ENCODE data around the gene TTC6. TPM values are rescaled to one million over a fixed set of nuclear protein-coding genes. Genes with fewer than 3 reads are reported as not detected.

TTC6 gene
- total RNA-seq, 2 experiments from 2014 or later = not detected

DNA sequence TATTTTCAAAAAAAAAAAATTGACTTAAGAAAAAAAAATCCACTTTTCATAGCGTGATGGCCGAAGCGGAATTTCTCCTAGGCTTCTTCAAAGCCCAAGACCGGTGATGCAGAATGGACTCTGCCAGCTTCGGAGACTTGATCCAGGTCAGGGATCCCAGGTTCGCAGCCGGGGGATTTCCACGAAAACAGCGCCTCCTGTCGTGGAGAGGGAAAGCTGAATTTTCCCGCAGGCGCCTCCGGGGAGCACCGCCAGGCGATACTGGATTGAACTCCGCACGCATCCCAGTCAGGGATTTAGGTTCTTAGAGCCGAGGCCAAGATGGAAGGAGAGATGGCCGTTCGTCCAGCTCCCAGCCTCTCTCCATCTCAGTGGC, 2.1 kb downstream of the TTC6 start:
- H3K9me3 Mint-ChIP-seq = peaks cover 6% of the 10 kb centered on the region
- no peak overlapping the region for H3K27ac Mint-ChIP-seq
- H3K36me3 Mint-ChIP-seq (ENCODE audit: low read depth) = peaks cover 12% of the 10 kb centered on the region
- H3K4me3 Mint-ChIP-seq = no peak overlapping the region
- POLR2A ChIA-PET = no interaction called here
- H3K4me1 Mint-ChIP-seq = peaks cover 16% of the 10 kb centered on the region
- CTCF ChIA-PET = no interaction called here
- peaks cover 77% of the 10 kb centered on the region for H3K27me3 Mint-ChIP-seq
- no peak for DNase-seq

DNA sequence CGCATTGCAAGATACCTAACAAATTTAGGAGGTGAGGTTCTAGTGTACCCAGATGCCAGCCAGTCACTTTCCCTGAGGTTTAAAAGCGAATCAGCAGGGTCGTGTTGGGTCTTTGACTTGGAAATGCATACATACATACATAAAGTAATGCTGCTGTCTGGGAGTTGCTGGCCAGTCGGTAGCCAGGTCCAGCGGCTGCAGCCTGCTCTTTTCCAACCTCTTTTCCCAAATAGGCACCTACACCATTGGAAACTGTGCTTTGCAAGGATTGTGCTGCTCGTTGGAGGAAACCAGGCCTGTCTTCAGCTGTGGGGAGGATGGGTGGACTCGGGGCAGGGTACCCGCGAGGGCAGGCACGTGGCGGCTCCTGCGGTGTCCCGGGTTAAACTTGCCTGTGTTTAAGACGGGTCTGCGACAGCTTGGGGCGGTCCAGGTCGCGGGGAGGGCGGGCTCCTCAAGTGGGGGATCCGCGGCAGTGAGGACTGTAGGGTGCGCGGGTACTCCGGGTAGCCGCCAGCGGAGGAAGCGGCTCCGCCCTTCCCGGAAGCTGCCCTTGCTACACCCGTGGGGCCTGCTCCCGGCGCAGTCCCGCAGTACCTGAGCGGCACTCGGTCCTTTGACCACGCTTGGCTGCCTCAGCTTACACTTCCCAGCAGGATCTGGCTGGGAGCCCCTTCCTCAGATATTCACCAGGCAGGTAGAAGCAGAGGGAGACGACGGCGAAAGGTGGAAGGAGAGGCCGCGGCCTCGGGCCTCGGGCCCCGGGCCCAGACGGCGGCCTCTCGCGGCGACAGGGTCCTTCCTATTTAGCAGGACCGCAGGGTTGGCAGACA, 2.7 kb downstream of the TTC6 start:
- Mint-ChIP-seq H3K27ac (no peak overlapping the region), H3K36me3 (ENCODE audit: low read depth) (peaks cover 12% of the 10 kb centered on the region), H3K27me3 (peaks cover 73% of the 10 kb centered on the region), H3K4me3 (no peak overlapping the region), H3K4me1 (peaks cover 16% of the 10 kb centered on the region), H3K9me3 (peaks cover 6% of the 10 kb centered on the region)
- ChIA-PET CTCF (no interaction called here), POLR2A (no interaction called here)
- no peak for DNase-seq

DNA sequence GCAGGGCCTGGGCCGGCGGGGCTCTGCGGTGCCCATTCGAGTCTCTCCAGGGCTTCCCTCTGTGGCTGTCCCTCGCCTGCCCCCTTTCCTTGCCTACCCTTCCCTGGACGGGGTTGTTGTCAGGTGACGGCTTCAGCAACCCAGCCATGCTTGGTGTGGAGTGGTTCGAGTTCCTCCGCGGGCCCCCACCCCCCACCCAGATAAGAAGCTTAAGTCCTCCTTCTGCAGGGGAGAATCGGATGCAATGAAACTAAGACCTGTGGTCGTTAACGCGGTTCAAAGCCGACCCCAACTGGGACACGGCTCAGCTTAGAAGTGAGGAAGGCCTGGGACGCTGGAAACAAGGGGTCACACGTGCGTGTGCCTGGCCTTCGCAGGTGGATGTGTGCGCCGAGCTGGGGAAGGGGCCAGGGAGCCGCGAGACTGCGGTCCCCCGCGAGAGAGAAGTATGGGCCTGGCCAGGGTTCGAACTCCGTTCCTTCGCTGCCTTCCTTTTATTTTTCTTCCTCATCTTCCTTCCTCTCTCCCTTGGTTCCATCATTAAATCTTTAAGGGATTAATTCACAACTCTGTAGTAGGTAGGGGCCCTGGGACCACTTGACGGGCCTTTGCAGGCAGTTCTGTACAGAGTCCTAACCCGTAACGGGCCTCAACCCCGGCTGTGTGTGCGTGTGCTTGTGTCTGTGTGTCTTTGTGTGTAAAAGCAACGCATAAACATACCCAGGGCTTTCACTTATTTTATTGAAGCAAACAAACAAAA, 3.5 kb downstream of the TTC6 start:
- DNase-seq = no peak
- ChIA-PET POLR2A (no interaction called here), CTCF (no interaction called here)
- peaks cover 68% of the 10 kb centered on the region for H3K27me3 Mint-ChIP-seq
- H3K4me3 Mint-ChIP-seq = no peak overlapping the region
- H3K36me3 Mint-ChIP-seq (ENCODE audit: low read depth) = peaks cover 11% of the 10 kb centered on the region
- H3K27ac Mint-ChIP-seq = no peak overlapping the region
- peaks cover 6% of the 10 kb centered on the region for H3K9me3 Mint-ChIP-seq
- H3K4me1 Mint-ChIP-seq = peaks cover 16% of the 10 kb centered on the region

DNA sequence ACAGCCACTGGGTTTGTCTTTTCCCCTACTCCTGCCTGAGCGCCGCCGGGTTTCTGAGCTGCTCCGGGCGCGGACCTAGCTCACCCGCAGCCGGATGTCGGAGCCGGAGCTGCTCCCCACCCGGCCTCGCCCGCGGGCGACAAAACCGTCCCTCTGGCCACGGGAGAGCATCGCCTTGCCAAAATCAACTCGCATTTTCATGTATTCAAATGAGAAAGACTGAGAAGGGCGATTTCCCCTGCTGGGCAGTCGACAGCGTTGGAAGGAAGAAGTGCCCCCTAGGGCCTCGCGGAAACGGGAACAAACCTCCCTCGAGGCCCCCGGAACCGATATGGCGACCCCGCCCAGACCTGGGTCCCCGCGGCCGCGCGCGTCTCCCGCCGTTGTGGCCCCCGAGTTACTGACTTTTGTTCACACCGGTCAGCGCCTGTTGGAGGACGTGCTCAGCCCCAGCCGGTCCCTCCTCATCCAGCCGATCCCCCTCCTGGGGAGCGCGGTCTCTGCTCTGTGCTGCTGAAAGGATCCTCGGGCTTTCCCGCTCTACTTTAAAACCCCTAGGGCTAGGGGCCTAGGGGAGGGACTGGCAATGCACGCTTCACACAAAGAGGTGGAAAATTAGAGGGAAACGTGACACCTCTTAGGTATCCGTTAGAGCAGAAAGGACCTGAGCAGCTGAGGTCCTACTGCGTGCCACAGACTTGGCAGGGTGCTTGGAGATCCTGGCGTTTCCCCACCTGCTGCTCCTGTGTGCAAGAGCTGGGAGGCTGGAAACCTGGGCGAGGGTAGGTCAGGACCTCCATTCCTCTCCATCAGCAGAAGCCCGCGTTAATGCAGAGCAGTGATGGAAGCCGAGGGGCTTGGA, 4.3 kb downstream of the TTC6 start:
- no peak for DNase-seq
- Mint-ChIP-seq H3K9me3 (peaks cover 6% of the 10 kb centered on the region), H3K4me3 (no peak overlapping the region), H3K27me3 (peaks cover 63% of the 10 kb centered on the region), H3K27ac (no peak overlapping the region), H3K4me1 (peaks cover 12% of the 10 kb centered on the region), H3K36me3 (ENCODE audit: low read depth) (peaks cover 7% of the 10 kb centered on the region)
- ChIA-PET POLR2A (no interaction called here), CTCF (no interaction called here)

DNA sequence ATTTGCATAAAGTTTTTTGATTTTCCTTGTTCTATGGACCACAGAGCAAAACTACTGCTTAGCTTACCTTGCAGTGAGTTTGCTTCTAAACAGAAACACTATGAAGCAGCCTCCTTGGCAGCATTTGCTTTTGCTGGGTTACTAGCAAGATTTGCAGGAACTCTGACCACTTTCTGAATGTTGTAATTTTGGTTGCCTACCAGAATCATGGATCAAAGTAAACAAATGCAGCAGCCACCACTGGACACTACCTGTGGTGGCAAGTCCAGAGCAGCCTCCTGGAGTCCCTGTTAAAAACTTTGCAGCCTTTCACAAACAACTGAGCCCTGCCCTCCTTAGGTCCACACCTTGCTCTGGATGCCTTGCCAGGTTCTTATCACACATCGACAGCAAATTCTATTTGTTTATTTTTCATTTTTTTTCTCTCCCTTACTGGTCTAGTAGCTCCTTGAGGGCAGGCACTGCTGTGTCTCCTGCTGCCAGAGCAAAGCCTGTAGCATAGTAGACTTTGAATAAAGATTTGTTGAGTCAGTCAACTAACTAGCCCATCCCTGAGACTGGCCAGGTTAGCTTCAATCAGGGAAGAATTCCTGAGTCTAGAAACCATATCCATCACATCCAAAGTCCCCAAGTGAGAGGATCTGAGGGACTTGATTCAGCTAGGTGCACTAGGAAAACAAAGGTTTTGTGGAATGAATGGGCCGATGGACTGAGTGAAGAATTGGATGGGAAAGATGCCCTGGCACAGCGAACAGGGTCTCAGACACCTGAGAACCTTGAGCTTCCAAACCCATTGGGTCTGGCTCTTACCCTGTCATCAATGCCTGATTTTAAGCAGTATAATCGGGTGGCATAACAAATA, 5.7 kb downstream of the TTC6 start:
- ChIA-PET CTCF (no interaction called here), POLR2A (no interaction called here)
- no peak overlapping the region for H3K4me3 Mint-ChIP-seq
- no peak for DNase-seq
- no peak overlapping the region for H3K27ac Mint-ChIP-seq
- H3K27me3 Mint-ChIP-seq = peaks cover 55% of the 10 kb centered on the region
- peaks cover 4% of the 10 kb centered on the region for H3K36me3 Mint-ChIP-seq (ENCODE audit: low read depth)
- peaks cover 8% of the 10 kb centered on the region for H3K4me1 Mint-ChIP-seq
- peaks cover 6% of the 10 kb centered on the region for H3K9me3 Mint-ChIP-seq

DNA sequence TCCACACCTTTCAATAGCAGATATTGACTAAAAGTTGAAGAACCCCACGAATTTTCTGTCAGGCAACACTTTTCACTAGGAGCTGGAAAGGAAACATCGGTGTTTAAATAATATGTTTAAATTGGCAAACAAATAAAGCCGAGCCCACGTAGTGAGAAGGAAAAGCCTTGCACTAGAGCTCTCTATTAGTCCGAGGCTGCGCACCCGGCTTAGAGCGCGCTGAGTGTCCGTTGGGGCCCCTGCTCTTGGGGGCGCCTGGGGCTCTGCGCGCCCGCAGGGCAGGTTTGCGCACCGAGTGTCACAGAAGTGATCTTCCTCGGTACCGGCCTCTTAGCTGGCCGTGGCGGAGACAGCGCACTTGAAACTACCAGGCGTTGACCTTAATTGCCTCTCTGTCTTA, 6.4 kb downstream of the TTC6 start:
- Mint-ChIP-seq H3K4me1 (peaks cover 5% of the 10 kb centered on the region), H3K36me3 (ENCODE audit: low read depth) (peaks cover 4% of the 10 kb centered on the region), H3K27ac (no peak overlapping the region), H3K4me3 (no peak overlapping the region), H3K27me3 (peaks cover 48% of the 10 kb centered on the region), H3K9me3 (peaks cover 6% of the 10 kb centered on the region)
- DNase-seq = no peak
- ChIA-PET POLR2A (no interaction called here), CTCF (no interaction called here)

DNA sequence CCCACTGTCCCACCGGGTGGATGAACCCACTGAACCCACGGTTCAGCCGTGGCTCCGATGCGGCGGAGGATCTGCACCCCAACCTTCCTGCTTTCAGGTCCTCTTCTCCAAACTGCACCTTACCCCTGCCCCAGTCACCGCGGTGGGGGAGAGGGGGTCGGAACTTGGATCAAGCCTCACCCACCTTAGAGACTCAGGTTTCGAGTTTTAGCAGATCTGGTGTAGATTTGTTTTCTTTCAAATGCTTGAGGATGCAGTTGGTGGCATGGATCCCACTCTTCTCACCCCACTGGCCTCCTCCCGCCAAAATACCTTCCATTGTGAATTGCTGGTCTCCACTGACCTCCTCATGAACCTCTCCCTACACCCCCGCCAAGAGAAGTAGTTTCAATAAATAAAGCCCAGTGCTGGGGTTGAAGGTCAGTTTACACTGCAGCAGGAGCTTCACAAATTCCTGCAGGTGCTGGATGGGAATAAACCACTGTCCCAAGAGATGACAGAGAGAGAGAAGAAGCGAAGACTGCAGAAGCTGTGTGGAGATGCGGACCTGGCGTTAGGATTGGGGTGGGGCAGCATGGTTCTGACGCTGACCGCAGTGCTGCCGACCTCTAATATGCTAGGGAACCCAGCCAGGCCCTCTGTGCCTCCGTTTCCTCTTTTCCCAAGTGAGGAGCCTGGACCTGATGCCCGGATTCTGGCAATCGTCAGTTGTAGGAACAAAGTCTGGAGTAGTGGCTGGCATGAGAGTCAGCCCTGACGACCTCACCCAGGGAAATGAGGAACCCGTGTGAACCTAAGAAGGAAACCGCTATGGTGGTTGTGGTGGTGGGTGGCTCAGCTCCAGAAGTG, 7.4 kb downstream of the TTC6 start:
- DNase-seq = no peak
- POLR2A ChIA-PET = no interaction called here
- peaks cover 39% of the 10 kb centered on the region for H3K27me3 Mint-ChIP-seq
- H3K4me1 Mint-ChIP-seq = peaks cover 3% of the 10 kb centered on the region
- no peak overlapping the region for H3K4me3 Mint-ChIP-seq
- H3K36me3 Mint-ChIP-seq (ENCODE audit: low read depth) = peaks cover 4% of the 10 kb centered on the region
- CTCF ChIA-PET = no interaction called here
- H3K27ac Mint-ChIP-seq = no peak overlapping the region
- peaks cover 6% of the 10 kb centered on the region for H3K9me3 Mint-ChIP-seq

DNA sequence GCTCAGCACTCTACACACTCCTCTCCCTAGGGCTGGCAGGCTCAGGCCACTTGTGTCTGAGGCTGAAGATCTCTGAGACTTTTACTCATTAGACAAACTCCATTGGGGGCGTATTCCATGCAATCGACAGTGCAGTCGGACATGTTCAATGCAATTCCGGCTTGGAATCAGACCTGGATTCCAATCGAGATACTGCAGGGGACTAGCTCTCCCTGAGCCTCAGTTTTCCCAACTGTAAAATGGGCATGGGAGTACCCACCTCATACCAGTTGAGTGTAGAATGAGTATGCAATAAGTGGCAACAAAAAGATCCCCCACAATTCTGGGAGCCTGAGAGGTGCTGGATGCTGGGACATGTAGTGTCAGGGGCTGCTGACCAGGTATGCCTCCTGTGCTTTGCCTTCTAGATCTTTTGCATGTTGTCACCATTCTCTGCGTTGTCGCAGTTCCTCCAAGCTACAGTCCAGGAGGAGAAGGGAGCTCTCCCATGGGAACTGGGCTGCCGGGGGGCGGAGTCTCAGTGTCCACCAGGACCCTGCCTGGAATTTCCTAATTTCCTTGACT, 8.3 kb downstream of the TTC6 start:
- peaks cover 32% of the 10 kb centered on the region for H3K27me3 Mint-ChIP-seq
- no peak overlapping the region for H3K4me3 Mint-ChIP-seq
- ChIA-PET POLR2A (no interaction called here), CTCF (no interaction called here)
- peaks cover 2% of the 10 kb centered on the region for H3K36me3 Mint-ChIP-seq (ENCODE audit: low read depth)
- peaks cover 4% of the 10 kb centered on the region for H3K9me3 Mint-ChIP-seq
- H3K27ac Mint-ChIP-seq = no peak overlapping the region
- DNase-seq = no peak
- peaks cover 2% of the 10 kb centered on the region for H3K4me1 Mint-ChIP-seq

DNA sequence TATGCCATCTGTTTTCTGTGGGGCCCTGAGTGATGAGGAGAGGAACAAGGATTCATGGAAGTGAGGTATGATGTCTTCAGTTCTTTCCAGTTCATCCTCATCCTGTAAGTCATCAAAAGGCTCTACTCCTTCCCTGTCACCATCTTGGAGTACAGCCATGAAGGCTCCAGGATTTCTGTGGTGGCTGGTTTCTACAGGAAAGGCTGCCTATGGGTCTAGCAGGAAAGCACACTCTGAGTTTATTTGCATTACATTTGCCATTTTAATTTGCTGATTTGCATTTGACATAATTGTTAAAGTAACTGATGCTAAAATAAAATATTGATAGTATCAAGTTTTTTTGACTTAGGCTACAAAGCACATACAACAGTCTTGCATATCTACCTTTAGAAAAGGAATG, 11.2 kb downstream of the TTC6 start:
- Mint-ChIP-seq H3K9me3 (peaks cover 5% of the 10 kb centered on the region), H3K36me3 (ENCODE audit: low read depth) (no peaks in the 10 kb centered on the region), H3K4me3 (no peak overlapping the region), H3K27ac (no peak overlapping the region), H3K4me1 (no peaks in the 10 kb centered on the region), H3K27me3 (peaks cover 8% of the 10 kb centered on the region)
- no peak for DNase-seq
- ChIA-PET CTCF (no interaction called here), POLR2A (no interaction called here)

DNA sequence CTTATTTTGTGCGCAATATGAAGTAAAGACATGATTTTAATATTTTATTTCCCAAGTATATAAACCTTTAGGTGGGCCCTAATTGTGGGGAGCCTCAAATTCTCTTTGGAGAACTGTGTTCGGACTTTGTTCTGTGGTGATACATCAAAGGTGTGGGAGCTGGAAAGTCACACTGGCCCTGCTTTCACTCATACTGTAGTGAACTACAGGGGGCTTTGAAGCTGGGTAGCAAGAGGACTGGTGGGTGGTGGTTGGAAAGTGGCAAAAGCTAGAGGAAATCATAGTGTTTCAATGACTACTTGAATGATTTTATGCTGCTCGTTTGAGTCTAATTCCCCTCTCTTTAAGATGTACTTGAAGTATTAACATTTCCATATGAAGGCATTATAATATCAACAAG, 13.2 kb downstream of the TTC6 start:
- Mint-ChIP-seq H3K27me3 (peaks cover under 1% of the 10 kb centered on the region), H3K27ac (no peak overlapping the region), H3K4me3 (no peak overlapping the region), H3K9me3 (peaks cover 6% of the 10 kb centered on the region), H3K4me1 (no peaks in the 10 kb centered on the region), H3K36me3 (ENCODE audit: low read depth) (no peaks in the 10 kb centered on the region)
- ChIA-PET CTCF (no interaction called here), POLR2A (no interaction called here)
- DNase-seq = no peak

DNA sequence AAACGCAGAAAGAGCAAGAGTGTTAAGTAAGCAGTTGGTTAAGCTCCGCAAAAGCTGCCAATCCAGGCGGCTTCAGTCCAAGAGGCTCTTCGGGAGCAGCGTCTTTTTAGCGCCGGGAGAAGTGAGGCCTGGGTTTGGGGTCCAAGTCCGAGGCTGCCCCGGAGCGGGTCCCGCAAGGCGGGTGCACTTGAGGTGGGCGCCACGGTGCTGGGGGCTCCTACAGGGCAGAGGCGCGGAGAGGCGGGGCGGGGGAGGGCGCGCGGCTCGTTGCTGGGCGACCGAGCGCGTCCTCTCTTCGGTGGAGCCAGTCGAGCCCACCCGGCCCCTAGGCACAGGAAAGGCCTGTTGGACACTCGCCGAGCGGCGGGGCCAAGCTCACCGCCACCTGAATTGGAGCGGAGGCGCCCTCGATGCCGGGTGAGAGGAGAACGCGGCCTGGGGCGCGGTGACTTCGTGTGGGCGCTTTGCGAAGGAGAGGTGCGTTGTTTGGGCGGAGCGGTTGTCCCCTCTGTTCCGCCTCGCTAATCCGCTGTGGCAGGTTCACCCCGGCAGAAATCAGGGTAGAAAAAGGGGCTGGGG, 15.6 kb downstream of the TTC6 start:
- no peak for DNase-seq
- H3K27ac Mint-ChIP-seq = no peak overlapping the region
- H3K9me3 Mint-ChIP-seq = peaks cover 14% of the 10 kb centered on the region
- no peaks in the 10 kb centered on the region for H3K36me3 Mint-ChIP-seq (ENCODE audit: low read depth)
- H3K4me1 Mint-ChIP-seq = no peaks in the 10 kb centered on the region
- H3K27me3 Mint-ChIP-seq = no peaks in the 10 kb centered on the region
- POLR2A ChIA-PET = no interaction called here
- no peak overlapping the region for H3K4me3 Mint-ChIP-seq
- CTCF ChIA-PET = no interaction called here

Measured in activated CD4-positive, alpha-beta memory T cell treated with anti-CD3 and anti-CD28 coated beads, Interleukin-2, amount 10 ng/mL, durations not matched to agents 7 days and 5 days (primary cell).